Fibroblast of gingiva (primary cell): ENCODE measurements around the gene VPS13C.
"Not testable (repeated sequence)": the region's sequence is repeated elsewhere in the genome, so short reads cannot be mapped to it uniquely, and the experiment has no call there.

Experiments used
- DNase-seq: peaks from one replicate; pipeline ENCODE4 v3.0.0-alpha.2; 2011; ENCODE audit warnings: low read depth

Gene VPS13C

GRCh38 chr15:62075595-62076277 is 15.5 kb upstream of the VPS13C start:
- DNase-seq: peak; percentile 39

- DNase-seq: peak; percentile 39
Observed at GRCh38 chr15:62071711-62072308, 11.6 kb upstream of the VPS13C start.

GRCh38 chr15:62069551-62069950 is 9.3 kb upstream of the VPS13C start:
- no peak for DNase-seq

- no peak for DNase-seq
Observed at GRCh38 chr15:62068810-62069167, 8.5 kb upstream of the VPS13C start.

GRCh38 chr15:62068071-62068809 is 8.0 kb upstream of the VPS13C start:
- peak; percentile 36 for DNase-seq

GRCh38 chr15:62067448-62068044 is 7.3 kb upstream of the VPS13C start:
- DNase-seq: no peak

GRCh38 chr15:62066663-62067447 is 6.6 kb upstream of the VPS13C start, which contains the start of gene C2CD4A:
TSS of gene C2CD4A (plus strand) at chr15:62066977. CDS start at chr15:62067614, 637 bp downstream.
- DNase-seq: peak; percentile 45

GRCh38 chr15:62063825-62064635 is 3.8 kb upstream of the VPS13C start:
- DNase-seq: no peak

- no peak for DNase-seq
Observed at GRCh38 chr15:62060896-62061280, 641 bp upstream of the VPS13C start.

GRCh38 chr15:62059816-62060112 is 483 bp downstream of the VPS13C start:
- peak; percentile 39 for DNase-seq

GRCh38 chr15:62059108-62059815 is 985 bp downstream of the VPS13C start:
- no peak for DNase-seq

GRCh38 chr15:62058327-62059028 is 1.8 kb downstream of the VPS13C start:
- no peak for DNase-seq

GRCh38 chr15:62057341-62057980 is 2.8 kb downstream of the VPS13C start:
- no peak for DNase-seq

- DNase-seq: no peak
Observed at GRCh38 chr15:62054979-62055378, 5.3 kb downstream of the VPS13C start.

GRCh38 chr15:62053439-62054085 is 6.7 kb downstream of the VPS13C start:
- no peak for DNase-seq

GRCh38 chr15:62052713-62053112 is 7.5 kb downstream of the VPS13C start:
- no peak for DNase-seq

- no peak for DNase-seq
Observed at GRCh38 chr15:62051166-62051565, 9.1 kb downstream of the VPS13C start.

GRCh38 chr15:62050115-62050514 is 10.1 kb downstream of the VPS13C start:
- DNase-seq: no peak

GRCh38 chr15:62048254-62048653 is 12.0 kb downstream of the VPS13C start:
- not testable (repeated sequence) for DNase-seq
